ENCODE data around the gene INTS1.

DNA sequence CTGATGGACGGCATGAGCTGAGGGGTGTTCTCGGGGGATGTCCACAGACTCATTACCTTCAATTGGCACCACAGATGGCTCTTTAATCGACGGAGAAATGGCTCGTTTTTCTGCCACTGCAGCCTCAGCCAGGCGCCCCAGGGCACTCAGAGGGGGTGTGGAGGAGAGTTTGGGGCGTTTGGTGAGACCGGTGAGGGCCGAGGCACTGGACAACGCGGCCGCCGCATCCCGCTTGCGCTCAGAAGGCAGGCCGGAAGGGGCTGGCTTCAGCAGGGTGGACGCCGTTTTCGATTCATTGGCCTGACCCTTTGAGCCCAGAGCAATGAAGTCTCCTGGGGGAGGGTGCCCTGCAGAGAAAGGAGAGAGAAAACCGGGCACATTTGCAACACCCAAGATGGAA lies 1.3 kb downstream of the INTS1 start:
- TF ChIP-seq, protein P1, sequence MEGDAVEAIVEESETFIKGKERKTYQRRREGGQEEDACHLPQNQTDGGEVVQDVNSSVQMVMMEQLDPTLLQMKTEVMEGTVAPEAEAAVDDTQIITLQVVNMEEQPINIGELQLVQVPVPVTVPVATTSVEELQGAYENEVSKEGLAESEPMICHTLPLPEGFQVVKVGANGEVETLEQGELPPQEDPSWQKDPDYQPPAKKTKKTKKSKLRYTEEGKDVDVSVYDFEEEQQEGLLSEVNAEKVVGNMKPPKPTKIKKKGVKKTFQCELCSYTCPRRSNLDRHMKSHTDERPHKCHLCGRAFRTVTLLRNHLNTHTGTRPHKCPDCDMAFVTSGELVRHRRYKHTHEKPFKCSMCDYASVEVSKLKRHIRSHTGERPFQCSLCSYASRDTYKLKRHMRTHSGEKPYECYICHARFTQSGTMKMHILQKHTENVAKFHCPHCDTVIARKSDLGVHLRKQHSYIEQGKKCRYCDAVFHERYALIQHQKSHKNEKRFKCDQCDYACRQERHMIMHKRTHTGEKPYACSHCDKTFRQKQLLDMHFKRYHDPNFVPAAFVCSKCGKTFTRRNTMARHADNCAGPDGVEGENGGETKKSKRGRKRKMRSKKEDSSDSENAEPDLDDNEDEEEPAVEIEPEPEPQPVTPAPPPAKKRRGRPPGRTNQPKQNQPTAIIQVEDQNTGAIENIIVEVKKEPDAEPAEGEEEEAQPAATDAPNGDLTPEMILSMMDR (IDR thresholded peaks at IDR 0.05): no peak
- TF ChIP-seq POLR2A (IDR thresholded peaks at IDR 0.05) (no peak), POLR2AphosphoS5 (IDR thresholded peaks at IDR 0.05) (no peak)

All from transverse colon (tissue), 4 donors.